Right lobe of liver (tissue), 6 donors: Measurements from ENCODE around the gene FHIT. TPM values are rescaled to one million over a fixed set of nuclear protein-coding genes. Genes with fewer than 3 reads are reported as not detected.

Experiments
- ATAC-seq, 4 donors: fragments of 200-7000 bp; cut with Tn5 transposase; one replicate each; pipeline ENCODE4 v1.9.1; 2020; ENCODE audit warnings: mild to moderate bottlenecking in 4 of 4, moderate library complexity in 4 of 4
- DNase-seq, 3 donors: peaks; one replicate each; pipeline ENCODE4 v3.0.0-alpha.2; 2020
- H3K27ac ChIP-seq, 3 donors: fragments of 200-600 bp; one replicate each; pipeline ENCODE4 v1.8.0; 2022
- H3K27me3 ChIP-seq, 2 donors: fragments of 200-600 bp; one replicate each; pipeline ENCODE4 v1.8.0; 2022
- H3K36me3 ChIP-seq, 4 donors: fragments of 200-600 bp; sonication (generic) in 1 of 4; one replicate each; pipeline versions ENCODE4 v1.5.1 to v1.8.0; 2017 to 2022; ENCODE audit warnings: control low read depth in 1 of 4
- H3K4me1 ChIP-seq, 4 donors: fragments of 200-600 bp; sonication (generic) in 1 of 4; one replicate each; pipeline versions ENCODE4 v1.5.1 to v1.8.0; 2017 to 2022; ENCODE audit warnings: control low read depth in 1 of 4
- H3K4me3 ChIP-seq, 3 donors: fragments of 200-600 bp; one replicate each; pipeline ENCODE4 v1.8.0; 2022
- H3K9me3 ChIP-seq, 4 donors: fragments of 200-600 bp; sonication (generic) in 1 of 4; one replicate each; pipeline versions ENCODE4 v1.5.1 to v1.8.0; 2017 to 2022; ENCODE audit warnings: control low read depth in 1 of 4
- POLR2A ChIP-seq: fragments of 450-650 bp; IDR thresholded peaks from one replicate; pipeline ENCODE4 v1.6.1; 2017; ENCODE audit warnings: antibody characterized with exemption, mild to moderate bottlenecking
- WGBS: methylation state at CpG from one replicate; pipeline ENCODE4 v1.1.6; 2018; ENCODE audit warnings: low coverage, low lambda C conversion rate; ENCODE audit not compliant: insufficient coverage; ENCODE audit errors: missing lambda C conversion rate; 5-methylcytosine and 5-hydroxymethylcytosine counted together
- intact Hi-C, 2 donors: fragments of 100-400 bp; cut with DNase I; formaldehyde crosslinking; loops; one replicate each; pipeline versions ENCODE4 v1.11.2 to v1.14.1; 2022
- total RNA-seq, 6 experiments: library from RNA; depleted of rRNA in 2 of 6; stranded (reverse); fragments of >200 nt in 2 of 6; fragmentation: NEBNext Ultra II Directional in 3 of 6; extraction: Animal tissue kit (Norgen Biotek cat#: 25700) in 3 of 6; gene quantifications; one replicate each; pipeline versions ENCODE4 v1.1.0 to v1.2.4, GENCODE V29; 2016 to 2023
- TF ChIP-seq, protein P1 (sequence below), 4 donors: fragments of 200-600 bp in 3 of 4; fragments of 450-650 bp in 1 of 4; IDR thresholded peaks; one replicate each; pipeline versions ENCODE4 v1.5.1 to v1.8.0; 2016 to 2022; ENCODE audit warnings: antibody characterized with exemption in 4 of 4, mild to moderate bottlenecking in 2 of 4
- donor health status: DM: no; HTN: yes; CAD: no.
- donor health status: DM: no; HTN: no; CAD: no.
- donor health status: DM: no; HTN: no; CAD: no.
- donor health status: DM: no; HTN: yes; CAD: no.
- donor health status: DM: no; HTN: yes; CAD: no.

The FHIT gene
- total RNA-seq, 6 experiments from 2014 or later: 6.6 to 11.2 (median 8.0) TPM

DNA sequence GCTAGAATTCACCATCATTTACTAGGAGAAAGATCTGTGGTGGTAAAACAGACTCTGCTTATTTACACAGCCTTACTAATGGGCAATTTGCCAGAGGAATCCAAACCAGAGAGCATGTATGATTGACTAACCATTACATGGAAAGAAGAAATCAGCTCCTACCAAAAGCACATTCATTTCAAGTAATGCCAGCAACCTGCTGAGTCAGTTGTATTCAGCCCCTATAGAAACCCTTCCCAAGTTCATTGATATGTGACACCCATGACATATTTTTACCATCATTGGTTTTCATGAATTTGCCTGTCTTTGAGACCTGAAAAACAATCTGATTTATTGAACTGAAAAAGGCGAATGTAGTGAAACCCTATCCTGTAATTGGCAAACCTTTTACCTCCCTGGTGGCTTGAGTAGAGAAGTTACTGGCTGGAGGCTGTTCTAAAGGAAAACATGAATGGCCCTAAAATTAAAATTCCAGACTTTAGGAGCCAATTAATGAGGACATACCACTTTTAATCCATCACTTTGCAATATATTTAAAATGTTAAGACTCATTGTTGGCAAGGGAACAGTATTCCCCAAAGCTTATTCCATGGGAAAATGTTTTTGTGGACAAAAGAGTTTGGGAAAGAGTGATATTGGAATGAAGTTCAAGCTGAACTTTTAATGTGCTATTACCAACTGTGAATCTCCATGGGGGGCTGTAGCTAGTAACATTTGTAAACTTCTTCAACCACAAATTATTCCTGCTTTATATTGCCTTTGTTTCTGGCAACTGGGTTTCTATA, 542.9 kb downstream of the FHIT start:
- no peak for TF ChIP-seq POLR2A
- TF ChIP-seq, protein P1, sequence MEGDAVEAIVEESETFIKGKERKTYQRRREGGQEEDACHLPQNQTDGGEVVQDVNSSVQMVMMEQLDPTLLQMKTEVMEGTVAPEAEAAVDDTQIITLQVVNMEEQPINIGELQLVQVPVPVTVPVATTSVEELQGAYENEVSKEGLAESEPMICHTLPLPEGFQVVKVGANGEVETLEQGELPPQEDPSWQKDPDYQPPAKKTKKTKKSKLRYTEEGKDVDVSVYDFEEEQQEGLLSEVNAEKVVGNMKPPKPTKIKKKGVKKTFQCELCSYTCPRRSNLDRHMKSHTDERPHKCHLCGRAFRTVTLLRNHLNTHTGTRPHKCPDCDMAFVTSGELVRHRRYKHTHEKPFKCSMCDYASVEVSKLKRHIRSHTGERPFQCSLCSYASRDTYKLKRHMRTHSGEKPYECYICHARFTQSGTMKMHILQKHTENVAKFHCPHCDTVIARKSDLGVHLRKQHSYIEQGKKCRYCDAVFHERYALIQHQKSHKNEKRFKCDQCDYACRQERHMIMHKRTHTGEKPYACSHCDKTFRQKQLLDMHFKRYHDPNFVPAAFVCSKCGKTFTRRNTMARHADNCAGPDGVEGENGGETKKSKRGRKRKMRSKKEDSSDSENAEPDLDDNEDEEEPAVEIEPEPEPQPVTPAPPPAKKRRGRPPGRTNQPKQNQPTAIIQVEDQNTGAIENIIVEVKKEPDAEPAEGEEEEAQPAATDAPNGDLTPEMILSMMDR (IDR thresholded peaks at IDR 0.05): no peak
- ATAC-seq (peak in 3 of 4 donors; percentile 33 to 50 (median 36)), DNase-seq (no peak)
- no peaks in the 10 kb centered on the region for H3K36me3 ChIP-seq
- intact Hi-C loops: no loop called here
- WGBS: 100% methylated on average over 1 of the region's 1 CpG
- no peaks in the 10 kb centered on the region for H3K4me1 ChIP-seq
- H3K27me3 ChIP-seq: no peaks in the 10 kb centered on the region
- H3K27ac ChIP-seq: no peak overlapping the region
- H3K4me3 ChIP-seq: no peak overlapping the region
- no peaks in the 10 kb centered on the region for H3K9me3 ChIP-seq

DNA sequence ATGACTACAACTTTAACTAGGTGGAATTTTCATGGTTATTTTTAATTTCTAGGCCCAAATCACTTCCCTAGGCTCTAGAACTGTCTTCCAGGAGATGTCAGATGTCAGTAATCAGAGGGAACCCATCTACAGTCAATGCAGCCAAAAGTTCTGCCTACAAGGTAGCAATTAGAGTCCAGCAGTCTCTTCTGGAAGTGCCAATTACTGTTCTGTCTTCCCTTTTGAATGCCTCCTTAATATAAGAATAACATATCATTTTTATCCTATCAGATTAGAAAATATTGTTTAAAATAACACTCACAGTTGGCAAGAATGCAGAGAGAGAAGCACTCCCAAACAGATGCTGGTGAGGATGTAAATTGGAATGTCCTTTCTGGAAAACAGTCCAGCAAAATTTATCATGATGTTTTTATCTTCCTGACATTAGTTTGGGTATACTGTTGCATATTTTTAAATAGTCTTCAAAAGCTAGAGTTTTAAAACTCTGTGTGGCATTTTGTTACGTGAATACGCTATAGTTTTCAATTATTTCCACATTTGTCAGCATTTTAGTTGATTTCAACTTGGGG, 543.7 kb downstream of the FHIT start:
- ATAC-seq (no peak), DNase-seq (no peak)
- H3K36me3 ChIP-seq: no peaks in the 10 kb centered on the region
- H3K27me3 ChIP-seq: no peaks in the 10 kb centered on the region
- no peaks in the 10 kb centered on the region for H3K9me3 ChIP-seq
- H3K4me3 ChIP-seq: no peak overlapping the region
- 71% methylated on average over 2 of the region's 2 CpGs for WGBS
- intact Hi-C loops: no loop called here
- no peak overlapping the region for H3K27ac ChIP-seq
- no peaks in the 10 kb centered on the region for H3K4me1 ChIP-seq
- TF ChIP-seq, protein P1 (IDR thresholded peaks at IDR 0.05): no peak
- no peak for TF ChIP-seq POLR2A

DNA sequence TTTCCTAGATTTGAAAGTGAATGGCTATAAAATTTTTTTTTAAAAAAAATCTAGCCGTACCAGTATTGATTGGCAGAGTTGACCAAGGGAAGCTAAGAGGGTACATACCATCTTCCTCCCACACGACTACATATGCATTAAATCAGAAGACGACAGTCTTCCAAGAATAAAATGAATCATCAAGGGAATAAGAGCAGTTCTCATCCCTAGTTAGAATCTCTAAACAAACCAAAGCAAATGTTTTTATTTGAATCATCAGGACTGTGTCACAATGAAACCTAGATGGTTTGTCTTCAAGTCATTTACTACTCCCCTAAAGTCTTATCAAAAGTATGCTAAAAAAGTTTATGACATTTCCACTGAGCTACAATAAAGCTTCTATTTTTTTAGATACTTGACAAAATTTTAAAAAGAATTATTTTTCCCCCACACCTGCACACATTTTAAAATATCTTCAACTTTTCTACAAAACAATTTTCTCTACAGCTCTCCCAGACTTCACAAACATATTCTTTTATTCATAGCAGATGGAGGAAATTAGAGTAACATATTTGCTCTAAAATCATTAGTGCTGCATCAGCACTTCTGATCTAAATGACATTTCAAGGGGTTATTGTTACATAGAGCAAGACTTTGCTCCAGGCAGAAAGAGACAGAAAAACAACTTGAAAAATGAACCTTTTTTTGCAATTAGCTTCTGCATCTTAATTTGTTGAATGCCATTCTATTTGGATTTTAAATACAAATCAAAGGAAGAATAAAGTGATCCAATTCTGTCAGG, 547.1 kb downstream of the FHIT start:
- no peak for DNase-seq
- TF ChIP-seq, protein P1 (IDR thresholded peaks at IDR 0.05): no peak
- TF ChIP-seq POLR2A: no peak
- intact Hi-C loops: no loop called here
- Histone ChIP-seq H3K27me3 (no peaks in the 10 kb centered on the region), H3K27ac (no peak overlapping the region), H3K9me3 (no peaks in the 10 kb centered on the region), H3K4me1 (no peaks in the 10 kb centered on the region), H3K36me3 (no peaks in the 10 kb centered on the region), H3K4me3 (no peak overlapping the region)
- WGBS: 73% methylated on average over 3 of the region's 3 CpGs
- ATAC-seq: no peak

DNA sequence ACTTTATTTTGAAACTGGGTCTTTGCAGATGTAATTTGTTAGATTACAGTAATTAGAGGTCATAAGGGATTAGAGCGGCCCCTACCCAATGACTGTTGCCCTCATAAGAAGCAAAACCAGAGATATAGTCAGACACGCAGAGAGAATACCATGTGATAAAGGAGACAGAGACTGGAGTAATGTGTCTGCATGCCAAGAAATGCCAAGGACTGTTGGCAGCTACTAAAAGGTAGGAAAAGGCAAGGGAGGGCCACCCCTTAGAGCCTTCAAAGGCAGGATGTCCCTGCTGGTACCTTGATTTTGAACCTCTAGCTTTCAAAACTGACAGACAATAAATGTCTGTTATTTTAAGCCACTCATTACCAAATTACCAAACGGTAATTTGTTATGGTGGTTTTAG, 548.2 kb downstream of the FHIT start:
- Histone ChIP-seq H3K27me3 (no peaks in the 10 kb centered on the region), H3K4me3 (no peak overlapping the region), H3K27ac (no peak overlapping the region), H3K36me3 (no peaks in the 10 kb centered on the region), H3K4me1 (no peaks in the 10 kb centered on the region), H3K9me3 (no peaks in the 10 kb centered on the region)
- TF ChIP-seq, protein P1 (IDR thresholded peaks at IDR 0.05): no peak
- no peak for TF ChIP-seq POLR2A
- DNase-seq (no peak), ATAC-seq (no peak)
- 78% methylated on average over 3 of the region's 3 CpGs for WGBS
- intact Hi-C loops: no loop called here
